Measurements from ENCODE around the gene HOOK2.

HOOK2 gene

DNA sequence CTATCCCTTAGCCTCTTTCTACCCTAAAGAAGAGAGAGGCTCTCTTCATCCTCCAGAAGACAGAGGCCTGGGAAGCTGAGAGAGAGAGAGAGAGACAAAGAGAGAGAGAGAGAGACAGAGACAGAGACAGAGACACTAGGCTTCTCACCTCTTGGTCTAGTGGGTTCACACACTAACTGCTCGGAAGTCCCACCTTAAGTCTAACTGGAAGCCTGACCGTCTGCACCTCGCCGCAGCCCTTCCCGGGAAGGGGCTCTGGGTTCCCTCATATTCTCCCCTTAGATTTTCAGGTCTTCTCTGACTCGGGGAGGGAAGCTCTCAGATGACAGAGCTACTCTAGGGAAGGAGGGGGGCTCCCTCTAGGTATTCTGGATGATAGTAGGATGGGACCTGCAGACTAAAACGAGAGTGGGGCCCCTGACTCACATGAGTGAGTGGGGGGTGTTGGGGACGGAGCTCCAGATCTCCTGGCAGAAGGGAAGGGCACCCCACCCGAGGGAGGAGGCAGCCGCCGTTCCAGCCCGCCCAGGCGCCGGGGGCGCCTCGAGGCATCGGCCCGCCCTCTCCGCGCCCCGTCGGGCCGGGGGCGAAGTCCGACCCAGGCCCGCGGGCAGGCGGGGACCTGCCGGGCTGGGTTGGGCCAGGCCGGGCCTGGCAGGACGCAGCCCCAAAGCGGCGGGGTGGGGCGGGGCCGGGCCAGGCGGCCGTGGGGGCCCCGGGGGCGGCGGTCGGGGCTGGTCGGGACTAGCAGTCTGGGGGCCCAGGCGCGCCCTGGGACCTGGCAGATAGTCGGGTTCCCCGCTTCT, 13.9 kb upstream of the HOOK2 start:
- H4K20me1 ChIP-seq (ENCODE audit: insufficient read depth, low read length, poor library complexity, severe bottlenecking) = no peaks in the 10 kb centered on the region
- H3K4me3 ChIP-seq (ENCODE audit: low read length, poor library complexity, severe bottlenecking) = no peak overlapping the region
- no peaks in the 10 kb centered on the region for H3K36me3 ChIP-seq (ENCODE audit: insufficient read depth, low read length)
- H3K27me3 ChIP-seq (ENCODE audit: insufficient read depth, low read length, poor library complexity, severe bottlenecking) = no peaks in the 10 kb centered on the region
- no peaks in the 10 kb centered on the region for H3K9me3 ChIP-seq (ENCODE audit: insufficient read depth, low read depth, low read length)
- no peak overlapping the region for H2AFZ ChIP-seq (ENCODE audit: low read length)
- TF ChIP-seq EZH2phosphoT487 (IDR thresholded peaks at IDR 0.05; ENCODE audit: borderline replicate concordance) = no peak
- TF ChIP-seq, protein P1, sequence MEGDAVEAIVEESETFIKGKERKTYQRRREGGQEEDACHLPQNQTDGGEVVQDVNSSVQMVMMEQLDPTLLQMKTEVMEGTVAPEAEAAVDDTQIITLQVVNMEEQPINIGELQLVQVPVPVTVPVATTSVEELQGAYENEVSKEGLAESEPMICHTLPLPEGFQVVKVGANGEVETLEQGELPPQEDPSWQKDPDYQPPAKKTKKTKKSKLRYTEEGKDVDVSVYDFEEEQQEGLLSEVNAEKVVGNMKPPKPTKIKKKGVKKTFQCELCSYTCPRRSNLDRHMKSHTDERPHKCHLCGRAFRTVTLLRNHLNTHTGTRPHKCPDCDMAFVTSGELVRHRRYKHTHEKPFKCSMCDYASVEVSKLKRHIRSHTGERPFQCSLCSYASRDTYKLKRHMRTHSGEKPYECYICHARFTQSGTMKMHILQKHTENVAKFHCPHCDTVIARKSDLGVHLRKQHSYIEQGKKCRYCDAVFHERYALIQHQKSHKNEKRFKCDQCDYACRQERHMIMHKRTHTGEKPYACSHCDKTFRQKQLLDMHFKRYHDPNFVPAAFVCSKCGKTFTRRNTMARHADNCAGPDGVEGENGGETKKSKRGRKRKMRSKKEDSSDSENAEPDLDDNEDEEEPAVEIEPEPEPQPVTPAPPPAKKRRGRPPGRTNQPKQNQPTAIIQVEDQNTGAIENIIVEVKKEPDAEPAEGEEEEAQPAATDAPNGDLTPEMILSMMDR (conservative IDR thresholded peaks at IDR 0.05; ENCODE audit: low read length) = no peak
- H3K9me2 ChIP-seq (replicated peaks; ENCODE audit: low read depth, low read length) = no peaks in the 10 kb centered on the region
- H3K79me2 ChIP-seq (ENCODE audit: insufficient read depth, low read length) = peaks cover 21% of the 10 kb centered on the region
- no peak overlapping the region for H3K9ac ChIP-seq (ENCODE audit: low read depth, low read length, poor library complexity, severe bottlenecking)
- H3F3A ChIP-seq (ENCODE audit: low read depth) = no peaks in the 10 kb centered on the region; the same call in 1 of the 2 replicates
- no peak overlapping the region for H3K4me2 ChIP-seq (ENCODE audit: low read depth, low read length, poor library complexity, severe bottlenecking)
- peaks cover 41% of the 10 kb centered on the region for H3K4me1 ChIP-seq (ENCODE audit: insufficient read depth, low read length, poor library complexity, severe bottlenecking)

DNA sequence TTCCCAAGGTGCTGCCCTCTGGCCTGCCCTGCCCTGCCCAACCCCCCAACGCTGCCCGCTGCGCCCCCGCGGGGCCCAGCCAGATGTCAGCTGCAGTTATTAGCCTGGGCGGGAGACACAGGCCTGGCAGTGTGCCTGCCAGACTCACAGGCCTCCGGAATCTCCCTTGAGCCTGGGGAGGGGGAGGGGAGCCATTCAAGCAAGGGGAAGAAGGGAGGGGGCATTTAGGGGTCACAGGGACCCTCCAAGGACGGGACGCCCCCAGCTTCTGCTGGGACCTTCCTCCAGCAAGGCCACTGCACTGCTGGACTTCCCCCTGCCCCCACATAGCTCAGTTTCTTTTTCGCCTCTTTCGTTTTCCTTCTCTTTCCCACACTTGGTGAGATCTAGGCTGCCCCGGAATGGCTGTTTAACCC, 13.3 kb upstream of the HOOK2 start:
- Histone ChIP-seq H2AFZ (ENCODE audit: low read length) (no peak overlapping the region), H3F3A (ENCODE audit: low read depth) (no peaks in the 10 kb centered on the region; the same call in 1 of the 2 replicates), H3K9ac (ENCODE audit: low read depth, low read length, poor library complexity, severe bottlenecking) (no peak overlapping the region), H3K4me3 (ENCODE audit: low read length, poor library complexity, severe bottlenecking) (no peak overlapping the region), H3K79me2 (ENCODE audit: insufficient read depth, low read length) (peaks cover 21% of the 10 kb centered on the region), H3K4me2 (ENCODE audit: low read depth, low read length, poor library complexity, severe bottlenecking) (no peak overlapping the region), H3K4me1 (ENCODE audit: insufficient read depth, low read length, poor library complexity, severe bottlenecking) (peaks cover 35% of the 10 kb centered on the region), H3K27me3 (ENCODE audit: insufficient read depth, low read length, poor library complexity, severe bottlenecking) (no peaks in the 10 kb centered on the region), H3K9me3 (ENCODE audit: insufficient read depth, low read depth, low read length) (no peaks in the 10 kb centered on the region), H3K9me2 (replicated peaks; ENCODE audit: low read depth, low read length) (no peaks in the 10 kb centered on the region), H4K20me1 (ENCODE audit: insufficient read depth, low read length, poor library complexity, severe bottlenecking) (no peaks in the 10 kb centered on the region), H3K36me3 (ENCODE audit: insufficient read depth, low read length) (no peaks in the 10 kb centered on the region)
- no peak for TF ChIP-seq EZH2phosphoT487 (IDR thresholded peaks at IDR 0.05; ENCODE audit: borderline replicate concordance)
- TF ChIP-seq, protein P1 (conservative IDR thresholded peaks at IDR 0.05; ENCODE audit: low read length) = no peak

DNA sequence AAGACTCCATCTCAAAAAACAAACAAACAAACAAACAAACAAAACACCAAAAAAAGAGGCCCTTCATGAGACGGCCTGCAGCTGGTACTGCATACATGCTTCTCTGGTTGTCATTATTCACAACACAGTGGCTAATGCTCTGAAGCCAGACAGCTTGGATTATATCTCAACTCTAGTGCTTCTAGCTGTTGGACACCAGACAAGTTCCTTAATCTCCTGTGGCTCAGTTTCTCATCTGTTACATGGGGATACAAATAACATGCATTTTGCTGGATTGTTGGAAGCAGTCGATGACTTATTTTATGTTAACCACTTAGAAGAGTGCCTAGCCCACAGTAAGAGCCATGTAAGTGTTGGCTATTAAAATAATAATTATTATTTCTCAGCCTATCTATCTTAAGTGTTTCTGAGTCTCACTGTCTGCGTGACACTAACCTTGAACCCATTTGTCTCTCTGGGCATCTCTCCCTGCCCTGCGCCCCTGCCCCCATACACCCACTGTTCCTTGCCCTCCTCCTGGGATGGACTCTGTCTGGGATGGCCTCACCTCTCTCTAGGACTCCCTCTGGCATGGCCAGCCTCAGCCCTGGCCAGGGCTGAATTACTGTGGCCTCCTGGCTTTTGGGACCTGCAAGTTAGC, 12.8 kb upstream of the HOOK2 start:
- H3K9ac ChIP-seq (ENCODE audit: low read depth, low read length, poor library complexity, severe bottlenecking) = no peak overlapping the region
- no peaks in the 10 kb centered on the region for H3K27me3 ChIP-seq (ENCODE audit: insufficient read depth, low read length, poor library complexity, severe bottlenecking)
- H4K20me1 ChIP-seq (ENCODE audit: insufficient read depth, low read length, poor library complexity, severe bottlenecking) = no peaks in the 10 kb centered on the region
- TF ChIP-seq, protein P1 (conservative IDR thresholded peaks at IDR 0.05; ENCODE audit: low read length) = no peak
- TF ChIP-seq EZH2phosphoT487 (IDR thresholded peaks at IDR 0.05; ENCODE audit: borderline replicate concordance) = no peak
- H3K9me3 ChIP-seq (ENCODE audit: insufficient read depth, low read depth, low read length) = no peaks in the 10 kb centered on the region
- no peak overlapping the region for H3K4me3 ChIP-seq (ENCODE audit: low read length, poor library complexity, severe bottlenecking)
- no peak overlapping the region for H3K4me2 ChIP-seq (ENCODE audit: low read depth, low read length, poor library complexity, severe bottlenecking)
- H3K9me2 ChIP-seq (replicated peaks; ENCODE audit: low read depth, low read length) = no peaks in the 10 kb centered on the region
- no peaks in the 10 kb centered on the region; the same call in 1 of the 2 replicates for H3F3A ChIP-seq (ENCODE audit: low read depth)
- H3K36me3 ChIP-seq (ENCODE audit: insufficient read depth, low read length) = no peaks in the 10 kb centered on the region
- H3K79me2 ChIP-seq (ENCODE audit: insufficient read depth, low read length) = peaks cover 19% of the 10 kb centered on the region
- H2AFZ ChIP-seq (ENCODE audit: low read length) = no peak overlapping the region
- H3K4me1 ChIP-seq (ENCODE audit: insufficient read depth, low read length, poor library complexity, severe bottlenecking) = peaks cover 33% of the 10 kb centered on the region
